SK-N-SH treated with all-trans-retinoic acid at 6 μM for 48 hours (cell line): ENCODE measurements around the gene LCORL.

Source experiments
- ARNTL ChIP-seq: fragments of 450-650 bp; formaldehyde crosslinking; IDR thresholded peaks from 2 replicates; pipeline ENCODE4 v1.5.0; 2020; ENCODE audit warnings: low read depth, mild to moderate bottlenecking, moderate library complexity, borderline replicate concordance
- CREB5 ChIP-seq: fragments of 250-450 bp; sonication (Bioruptor Pico); IDR thresholded peaks from 2 replicates; pipeline ENCODE4 v1.5.1; 2020; ENCODE audit warnings: low read depth, mild to moderate bottlenecking, moderate library complexity
- CSDC2 ChIP-seq: fragments of 250-450 bp; sonication (Bioruptor Pico); IDR thresholded peaks from 2 replicates; pipeline ENCODE4 v1.5.0; 2020; ENCODE audit warnings: mild to moderate bottlenecking, moderate library complexity
- PATZ1 ChIP-seq: fragments of 250-450 bp; sonication (Bioruptor Pico); IDR thresholded peaks from 2 replicates; pipeline ENCODE4 v1.8.0; 2020; ENCODE audit warnings: mild to moderate bottlenecking, moderate library complexity, borderline replicate concordance
- ZFP30 ChIP-seq: fragments of 450-650 bp; formaldehyde crosslinking; IDR thresholded peaks from 2 replicates; pipeline ENCODE4 v1.5.0; 2022; ENCODE audit warnings: mild to moderate bottlenecking, moderate library complexity
- ZNF70 ChIP-seq: fragments of 450-650 bp; formaldehyde crosslinking; IDR thresholded peaks from 2 replicates; pipeline ENCODE4 v1.5.0; 2020; ENCODE audit warnings: mild to moderate bottlenecking, moderate library complexity
- TF ChIP-seq, protein P1 (sequence below): fragments of 250-450 bp; sonication (Bioruptor Pico); IDR thresholded peaks from 2 replicates; pipeline ENCODE4 v1.8.0; 2021; ENCODE audit warnings: low read depth, mild to moderate bottlenecking, moderate library complexity, borderline replicate concordance

DNA sequence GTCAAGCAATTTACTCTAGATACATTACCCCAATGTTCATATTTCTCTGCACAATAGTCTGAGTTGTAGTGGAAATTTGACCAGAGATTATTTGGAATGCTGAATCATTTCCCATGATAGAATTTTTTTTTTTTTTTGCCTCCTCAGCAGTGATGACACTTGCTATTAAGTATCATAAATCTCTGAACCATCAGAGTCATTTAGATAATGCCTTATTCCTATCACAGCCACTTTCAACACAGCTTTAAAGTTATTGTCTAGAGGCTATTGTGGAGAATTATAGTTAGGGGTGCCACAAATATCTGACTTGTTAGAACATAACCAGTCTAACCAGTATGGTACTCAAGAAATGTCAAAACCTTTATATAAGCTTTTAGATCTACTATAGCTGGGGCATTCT lies 79.8 kb downstream of the LCORL start:
- TF ChIP-seq CREB5 (CRISPR knock-in tag) (no peak), ZNF70 (CRISPR knock-in tag) (no peak), ZFP30 (no peak), ARNTL (CRISPR knock-in tag) (no peak), PATZ1 (CRISPR knock-in tag) (no peak), CSDC2 (CRISPR knock-in tag) (no peak)
- TF ChIP-seq, protein P1, sequence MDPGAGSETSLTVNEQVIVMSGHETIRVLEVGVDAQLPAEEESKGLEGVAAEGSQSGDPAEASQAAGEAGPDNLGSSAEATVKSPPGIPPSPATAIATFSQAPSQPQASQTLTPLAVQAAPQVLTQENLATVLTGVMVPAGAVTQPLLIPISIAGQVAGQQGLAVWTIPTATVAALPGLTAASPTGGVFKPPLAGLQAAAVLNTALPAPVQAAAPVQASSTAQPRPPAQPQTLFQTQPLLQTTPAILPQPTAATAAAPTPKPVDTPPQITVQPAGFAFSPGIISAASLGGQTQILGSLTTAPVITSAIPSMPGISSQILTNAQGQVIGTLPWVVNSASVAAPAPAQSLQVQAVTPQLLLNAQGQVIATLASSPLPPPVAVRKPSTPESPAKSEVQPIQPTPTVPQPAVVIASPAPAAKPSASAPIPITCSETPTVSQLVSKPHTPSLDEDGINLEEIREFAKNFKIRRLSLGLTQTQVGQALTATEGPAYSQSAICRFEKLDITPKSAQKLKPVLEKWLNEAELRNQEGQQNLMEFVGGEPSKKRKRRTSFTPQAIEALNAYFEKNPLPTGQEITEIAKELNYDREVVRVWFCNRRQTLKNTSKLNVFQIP, result no peak
